GM20000 (cell line): Measurements from ENCODE around the gene TMPRSS13.

Source experiments
- DNase-seq: peaks from one replicate; pipeline ENCODE4 v3.0.0; 2012; ENCODE audit warnings: low spot score
- TF ChIP-seq, protein P1 (sequence below): IDR thresholded peaks from 2 replicates; pipeline ENCODE4 v1.5.1; 2012; ENCODE audit warnings: mild to moderate bottlenecking, control low read depth; ENCODE audit errors: extremely low read depth, missing control alignments

TMPRSS13 gene

DNA sequence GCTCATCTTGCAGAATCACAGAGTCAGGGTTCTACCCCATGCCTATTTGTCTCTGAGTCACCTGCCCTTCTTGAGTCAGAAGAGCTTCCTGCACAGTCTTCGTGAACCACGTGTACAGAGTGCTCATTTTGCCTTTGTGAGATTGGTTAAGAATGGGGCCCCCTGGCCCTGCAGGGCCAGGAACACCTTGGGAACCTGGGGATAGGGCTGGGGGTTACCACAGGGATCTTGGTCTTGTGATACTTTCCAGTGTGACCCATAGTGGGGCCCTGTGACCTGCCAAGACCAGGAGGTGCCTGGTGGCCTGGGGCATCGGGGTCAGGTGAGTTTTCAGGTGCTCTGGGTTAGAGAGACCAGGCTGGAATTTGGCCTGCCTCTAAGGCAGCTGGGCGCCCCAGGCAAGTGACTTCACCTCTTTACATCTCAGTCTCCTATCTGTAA is 9.4 kb downstream of the TMPRSS13 start:
- DNase-seq = peak; percentile 32
- TF ChIP-seq, protein P1, sequence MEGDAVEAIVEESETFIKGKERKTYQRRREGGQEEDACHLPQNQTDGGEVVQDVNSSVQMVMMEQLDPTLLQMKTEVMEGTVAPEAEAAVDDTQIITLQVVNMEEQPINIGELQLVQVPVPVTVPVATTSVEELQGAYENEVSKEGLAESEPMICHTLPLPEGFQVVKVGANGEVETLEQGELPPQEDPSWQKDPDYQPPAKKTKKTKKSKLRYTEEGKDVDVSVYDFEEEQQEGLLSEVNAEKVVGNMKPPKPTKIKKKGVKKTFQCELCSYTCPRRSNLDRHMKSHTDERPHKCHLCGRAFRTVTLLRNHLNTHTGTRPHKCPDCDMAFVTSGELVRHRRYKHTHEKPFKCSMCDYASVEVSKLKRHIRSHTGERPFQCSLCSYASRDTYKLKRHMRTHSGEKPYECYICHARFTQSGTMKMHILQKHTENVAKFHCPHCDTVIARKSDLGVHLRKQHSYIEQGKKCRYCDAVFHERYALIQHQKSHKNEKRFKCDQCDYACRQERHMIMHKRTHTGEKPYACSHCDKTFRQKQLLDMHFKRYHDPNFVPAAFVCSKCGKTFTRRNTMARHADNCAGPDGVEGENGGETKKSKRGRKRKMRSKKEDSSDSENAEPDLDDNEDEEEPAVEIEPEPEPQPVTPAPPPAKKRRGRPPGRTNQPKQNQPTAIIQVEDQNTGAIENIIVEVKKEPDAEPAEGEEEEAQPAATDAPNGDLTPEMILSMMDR = no peak

DNA sequence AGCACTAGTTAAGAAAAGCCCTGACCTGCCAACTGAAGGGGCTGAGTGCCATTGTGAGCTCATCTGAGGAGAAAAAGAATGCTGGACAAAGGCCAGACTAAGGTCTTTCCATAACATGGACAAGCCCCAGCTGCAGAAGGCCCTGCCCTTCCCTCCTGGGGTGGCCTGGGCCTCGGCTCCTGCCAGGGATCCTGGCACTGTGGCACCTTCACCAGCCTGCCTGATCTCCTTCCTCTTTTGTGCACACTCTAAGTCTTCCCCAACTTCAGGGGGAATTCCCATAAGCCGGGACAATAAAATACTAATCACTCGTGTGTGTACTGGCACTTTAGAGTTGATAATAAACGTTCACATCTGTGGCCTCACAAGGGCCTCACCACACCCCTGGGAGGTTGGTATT is 9.9 kb downstream of the TMPRSS13 start:
- no peak for DNase-seq
- TF ChIP-seq, protein P1 = no peak

DNA sequence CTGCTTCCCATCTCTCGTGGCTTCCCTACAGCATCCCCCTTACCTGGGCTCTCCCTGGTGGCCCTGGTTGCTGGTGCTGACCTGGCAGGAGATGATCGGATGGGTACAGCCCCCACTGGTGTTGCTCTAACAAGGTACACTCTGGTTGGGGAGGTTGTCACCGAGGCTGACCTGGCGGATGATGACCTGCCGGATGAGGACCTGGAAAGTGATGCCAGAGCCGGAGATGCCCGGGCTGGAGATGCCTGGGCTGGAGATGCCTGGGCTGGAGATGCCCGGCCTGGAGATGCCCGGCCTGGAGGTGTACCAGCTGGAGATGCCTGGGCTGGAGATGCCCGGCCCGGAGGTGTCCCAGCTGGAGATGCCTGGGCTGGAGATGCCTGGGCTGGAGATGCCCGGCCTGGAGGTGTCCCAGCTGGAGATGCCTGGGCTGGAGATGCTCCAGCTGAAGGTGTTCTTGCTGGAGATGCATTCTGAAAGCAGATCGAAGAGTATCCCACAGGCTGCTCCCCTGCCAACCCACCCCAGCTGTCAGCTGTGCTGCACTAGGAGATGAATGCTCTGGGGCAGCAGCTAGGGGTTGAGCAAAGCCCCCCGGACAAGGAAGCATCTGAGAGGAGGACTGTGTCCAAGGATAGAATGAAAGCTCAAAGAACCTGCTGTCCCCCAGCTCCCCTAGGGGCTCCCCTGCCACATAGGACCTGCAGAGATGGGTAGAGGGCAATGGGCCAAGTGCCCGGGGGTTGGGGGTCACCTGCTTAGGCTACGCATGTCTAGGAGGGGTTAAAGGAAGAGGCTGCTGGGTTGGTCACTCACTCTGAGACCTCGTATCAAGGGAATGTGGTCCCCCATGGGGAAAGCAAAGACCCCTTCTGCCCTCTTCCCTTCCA is 10.6 kb downstream of the TMPRSS13 start:
- TF ChIP-seq, protein P1 = no peak
- no peak for DNase-seq

DNA sequence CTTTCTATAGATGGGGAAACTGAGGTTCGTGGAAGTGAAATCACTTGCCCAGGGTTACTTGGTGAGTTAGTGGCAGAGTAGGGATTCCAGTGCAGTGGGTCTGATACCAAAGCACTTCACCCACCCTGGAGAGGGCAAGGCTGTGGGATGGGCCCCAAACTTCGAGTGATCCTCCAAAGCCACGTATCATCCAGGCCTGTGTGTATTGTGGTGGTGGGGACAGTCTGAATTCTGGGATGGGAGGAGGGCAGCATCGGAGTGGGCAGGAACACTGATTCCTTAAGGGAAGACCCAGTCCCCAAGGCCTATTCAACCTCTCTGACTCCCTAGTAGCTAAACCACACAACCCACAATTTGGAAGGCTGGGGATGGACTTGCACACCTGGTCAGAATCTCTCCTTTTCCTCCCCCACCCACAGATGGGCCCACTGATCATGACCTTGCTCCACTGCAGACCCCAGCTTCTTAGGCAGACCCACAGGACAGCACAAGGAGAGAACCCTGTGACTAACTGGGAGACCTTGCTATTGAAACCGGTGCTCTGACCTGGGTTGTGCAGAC is 11.5 kb downstream of the TMPRSS13 start:
- TF ChIP-seq, protein P1 = no peak
- DNase-seq = no peak

DNA sequence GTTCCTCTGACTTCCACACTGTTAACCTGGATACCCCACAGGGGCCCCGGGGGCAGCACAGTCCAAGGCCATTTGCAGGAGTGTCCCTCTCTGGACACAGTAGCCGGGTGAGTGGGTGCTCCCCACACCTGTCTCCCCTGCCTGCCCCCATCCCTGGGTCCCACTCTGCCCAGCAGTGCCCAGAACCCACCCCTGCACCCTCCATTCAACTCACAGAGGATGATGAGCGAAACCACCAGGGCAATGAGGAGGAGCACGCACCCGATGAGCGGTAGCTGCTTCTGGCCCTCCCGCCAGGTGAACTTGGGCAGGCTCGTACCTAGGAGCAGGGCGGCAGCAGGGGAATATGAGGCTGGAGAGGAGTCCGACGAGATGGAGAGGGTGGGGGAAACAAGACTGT is 12.2 kb downstream of the TMPRSS13 start:
- TF ChIP-seq, protein P1 = no peak
- no peak for DNase-seq

DNA sequence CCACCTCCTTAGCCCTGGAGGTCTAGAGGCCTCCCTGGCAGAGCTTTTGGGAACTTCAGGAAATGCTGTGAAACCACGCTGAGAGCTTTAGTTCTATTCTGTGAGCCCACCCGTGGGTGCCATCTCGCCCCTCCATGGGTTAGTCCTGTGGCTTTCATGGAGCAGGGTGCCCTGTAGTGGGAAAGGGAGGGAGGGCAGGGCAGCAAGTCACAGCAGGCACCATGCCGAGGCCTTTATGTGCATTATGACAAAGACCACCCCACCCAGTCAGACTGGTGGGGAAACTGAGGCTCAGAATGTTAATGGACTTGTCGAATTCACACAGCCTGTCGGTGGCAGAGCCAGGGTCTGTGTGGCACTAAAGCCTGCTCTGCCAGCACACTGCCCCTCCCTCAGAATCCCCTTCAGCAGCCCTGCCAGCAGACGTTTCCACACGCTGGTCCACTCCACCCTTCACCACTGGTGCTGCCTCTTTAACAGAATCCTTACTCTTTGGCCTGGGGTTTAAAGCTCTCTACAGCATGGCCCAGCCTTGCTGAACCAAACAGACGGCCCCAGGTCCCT is 13.4 kb downstream of the TMPRSS13 start:
- TF ChIP-seq, protein P1 = no peak
- DNase-seq = no peak

DNA sequence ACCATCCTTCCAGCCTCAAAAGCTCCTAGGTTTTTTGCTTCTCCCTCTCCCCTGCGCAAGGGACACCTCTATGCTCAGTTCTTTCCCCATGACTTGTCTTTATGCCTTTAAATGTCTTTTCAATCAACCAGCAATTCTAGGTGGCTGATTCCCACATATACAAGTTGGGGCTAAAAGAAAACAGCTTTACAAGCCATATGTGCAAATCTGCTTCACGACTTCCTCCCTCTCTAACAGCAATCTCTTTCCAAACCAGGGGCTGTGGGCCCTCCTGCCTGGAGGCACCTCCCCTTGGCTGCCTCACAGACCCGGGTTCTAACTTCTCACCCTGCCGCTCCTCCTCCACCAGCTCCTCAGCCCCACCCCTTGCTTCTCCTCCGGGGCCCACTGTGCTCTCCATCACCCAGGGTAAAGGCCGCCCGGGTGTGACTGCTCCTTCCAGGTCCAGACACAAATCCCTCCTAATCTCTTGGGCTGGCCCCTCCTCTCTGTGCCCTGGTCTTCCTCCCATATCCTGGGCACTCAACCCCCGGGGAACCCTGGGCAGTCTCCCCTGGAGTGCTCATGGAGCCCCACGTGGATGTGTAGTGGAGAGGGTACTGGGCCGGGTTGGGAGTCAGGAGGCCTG is 14.1 kb downstream of the TMPRSS13 start:
- TF ChIP-seq, protein P1 = no peak
- DNase-seq = no peak
